Suprapubic skin (tissue), 3 donors: ENCODE measurements around the gene AEBP1.

Experiments
- POLR2AphosphoS5 ChIP-seq, 3 donors: sonication (generic); formaldehyde crosslinking; IDR thresholded peaks; one replicate each; pipeline ENCODE4 v1.6.1; 2017; ENCODE audit warnings: antibody characterized with exemption in 3 of 3
- TF ChIP-seq, protein P1 (sequence below), 2 donors: fragments of 200-600 bp in 1 of 2; fragments of 450-650 bp in 1 of 2; sonication (generic) in 1 of 2; IDR thresholded peaks; one replicate each; pipeline ENCODE4 v1.5.1; 2016 to 2019; ENCODE audit warnings: antibody characterized with exemption in 2 of 2, mild to moderate bottlenecking in 1 of 2, moderate library complexity in 1 of 2

GRCh38 chr7:44145479-44145968, 41.4 kb downstream of the AEBP1 start:
- TF ChIP-seq, protein P1, sequence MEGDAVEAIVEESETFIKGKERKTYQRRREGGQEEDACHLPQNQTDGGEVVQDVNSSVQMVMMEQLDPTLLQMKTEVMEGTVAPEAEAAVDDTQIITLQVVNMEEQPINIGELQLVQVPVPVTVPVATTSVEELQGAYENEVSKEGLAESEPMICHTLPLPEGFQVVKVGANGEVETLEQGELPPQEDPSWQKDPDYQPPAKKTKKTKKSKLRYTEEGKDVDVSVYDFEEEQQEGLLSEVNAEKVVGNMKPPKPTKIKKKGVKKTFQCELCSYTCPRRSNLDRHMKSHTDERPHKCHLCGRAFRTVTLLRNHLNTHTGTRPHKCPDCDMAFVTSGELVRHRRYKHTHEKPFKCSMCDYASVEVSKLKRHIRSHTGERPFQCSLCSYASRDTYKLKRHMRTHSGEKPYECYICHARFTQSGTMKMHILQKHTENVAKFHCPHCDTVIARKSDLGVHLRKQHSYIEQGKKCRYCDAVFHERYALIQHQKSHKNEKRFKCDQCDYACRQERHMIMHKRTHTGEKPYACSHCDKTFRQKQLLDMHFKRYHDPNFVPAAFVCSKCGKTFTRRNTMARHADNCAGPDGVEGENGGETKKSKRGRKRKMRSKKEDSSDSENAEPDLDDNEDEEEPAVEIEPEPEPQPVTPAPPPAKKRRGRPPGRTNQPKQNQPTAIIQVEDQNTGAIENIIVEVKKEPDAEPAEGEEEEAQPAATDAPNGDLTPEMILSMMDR (IDR thresholded peaks at IDR 0.05): no peak
- TF ChIP-seq POLR2AphosphoS5 (IDR thresholded peaks at IDR 0.05): no peak
